Thyroid gland (tissue), 4 donors: ENCODE data around the gene RGS16.

Experiments
- POLR2A ChIP-seq, 2 donors: fragments of 450-650 bp; IDR thresholded peaks; one replicate each; pipeline ENCODE4 v1.6.1; 2017; ENCODE audit warnings: antibody characterized with exemption in 2 of 2, mild to moderate bottlenecking in 2 of 2, moderate library complexity in 1 of 2
- TF ChIP-seq, protein P1 (sequence below), 6 experiments: fragments of 200-600 bp in 3 of 6; fragments of 450-650 bp in 3 of 6; sonication (generic) in 3 of 6; IDR thresholded peaks; one replicate each; pipeline ENCODE4 v1.5.1; 2016 to 2019; ENCODE audit warnings: antibody characterized with exemption in 6 of 6, mild to moderate bottlenecking in 2 of 6, inconsistent platforms in 1 of 6, moderate library complexity in 1 of 6

DNA sequence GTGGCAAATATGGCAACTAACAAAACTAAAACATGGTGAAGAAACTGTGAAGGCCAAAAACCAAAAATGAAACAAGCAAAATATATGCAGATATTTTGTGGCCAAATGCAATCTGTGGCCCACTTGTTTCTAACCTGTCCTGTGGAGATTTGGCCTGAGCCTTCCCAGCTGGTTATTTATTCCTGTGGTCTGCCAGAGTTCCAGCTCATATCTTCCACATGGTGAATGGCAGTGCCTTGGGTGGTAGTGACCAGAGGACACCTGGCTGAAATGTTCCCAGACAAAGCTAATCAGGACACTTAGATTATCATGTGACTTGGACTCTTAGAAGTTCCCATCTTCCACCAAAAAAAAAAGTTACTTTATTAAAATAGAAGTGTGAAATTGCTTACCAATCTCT, 54.8 kb downstream of the RGS16 start:
- TF ChIP-seq, protein P1, sequence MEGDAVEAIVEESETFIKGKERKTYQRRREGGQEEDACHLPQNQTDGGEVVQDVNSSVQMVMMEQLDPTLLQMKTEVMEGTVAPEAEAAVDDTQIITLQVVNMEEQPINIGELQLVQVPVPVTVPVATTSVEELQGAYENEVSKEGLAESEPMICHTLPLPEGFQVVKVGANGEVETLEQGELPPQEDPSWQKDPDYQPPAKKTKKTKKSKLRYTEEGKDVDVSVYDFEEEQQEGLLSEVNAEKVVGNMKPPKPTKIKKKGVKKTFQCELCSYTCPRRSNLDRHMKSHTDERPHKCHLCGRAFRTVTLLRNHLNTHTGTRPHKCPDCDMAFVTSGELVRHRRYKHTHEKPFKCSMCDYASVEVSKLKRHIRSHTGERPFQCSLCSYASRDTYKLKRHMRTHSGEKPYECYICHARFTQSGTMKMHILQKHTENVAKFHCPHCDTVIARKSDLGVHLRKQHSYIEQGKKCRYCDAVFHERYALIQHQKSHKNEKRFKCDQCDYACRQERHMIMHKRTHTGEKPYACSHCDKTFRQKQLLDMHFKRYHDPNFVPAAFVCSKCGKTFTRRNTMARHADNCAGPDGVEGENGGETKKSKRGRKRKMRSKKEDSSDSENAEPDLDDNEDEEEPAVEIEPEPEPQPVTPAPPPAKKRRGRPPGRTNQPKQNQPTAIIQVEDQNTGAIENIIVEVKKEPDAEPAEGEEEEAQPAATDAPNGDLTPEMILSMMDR (IDR thresholded peaks at IDR 0.05), result no peak
- TF ChIP-seq POLR2A (IDR thresholded peaks at IDR 0.05), result no peak
